ENCODE data around the gene CREB3L2.

- TF ChIP-seq TEAD4 (CRISPR knock-in tag; IDR thresholded peaks at IDR 0.05) (no peak), GABPB1 (CRISPR knock-in tag; IDR thresholded peaks at IDR 0.05) (no peak), ATF6 (CRISPR knock-in tag; IDR thresholded peaks at IDR 0.05) (no peak), FOXK1 (CRISPR knock-in tag; IDR thresholded peaks at IDR 0.05) (no peak), IRF1 (CRISPR knock-in tag; IDR thresholded peaks at IDR 0.05) (no peak), NR2C2 (CRISPR knock-in tag; IDR thresholded peaks at IDR 0.05) (no peak), ZBTB21 (CRISPR knock-in tag; IDR thresholded peaks at IDR 0.05; ENCODE audit: borderline replicate concordance) (no peak)
- TF ChIP-seq, protein P1, sequence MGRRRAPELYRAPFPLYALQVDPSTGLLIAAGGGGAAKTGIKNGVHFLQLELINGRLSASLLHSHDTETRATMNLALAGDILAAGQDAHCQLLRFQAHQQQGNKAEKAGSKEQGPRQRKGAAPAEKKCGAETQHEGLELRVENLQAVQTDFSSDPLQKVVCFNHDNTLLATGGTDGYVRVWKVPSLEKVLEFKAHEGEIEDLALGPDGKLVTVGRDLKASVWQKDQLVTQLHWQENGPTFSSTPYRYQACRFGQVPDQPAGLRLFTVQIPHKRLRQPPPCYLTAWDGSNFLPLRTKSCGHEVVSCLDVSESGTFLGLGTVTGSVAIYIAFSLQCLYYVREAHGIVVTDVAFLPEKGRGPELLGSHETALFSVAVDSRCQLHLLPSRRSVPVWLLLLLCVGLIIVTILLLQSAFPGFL (CRISPR knock-in tag; IDR thresholded peaks at IDR 0.05; ENCODE audit: borderline replicate concordance), result no peak
- TF ChIP-seq, protein P2, sequence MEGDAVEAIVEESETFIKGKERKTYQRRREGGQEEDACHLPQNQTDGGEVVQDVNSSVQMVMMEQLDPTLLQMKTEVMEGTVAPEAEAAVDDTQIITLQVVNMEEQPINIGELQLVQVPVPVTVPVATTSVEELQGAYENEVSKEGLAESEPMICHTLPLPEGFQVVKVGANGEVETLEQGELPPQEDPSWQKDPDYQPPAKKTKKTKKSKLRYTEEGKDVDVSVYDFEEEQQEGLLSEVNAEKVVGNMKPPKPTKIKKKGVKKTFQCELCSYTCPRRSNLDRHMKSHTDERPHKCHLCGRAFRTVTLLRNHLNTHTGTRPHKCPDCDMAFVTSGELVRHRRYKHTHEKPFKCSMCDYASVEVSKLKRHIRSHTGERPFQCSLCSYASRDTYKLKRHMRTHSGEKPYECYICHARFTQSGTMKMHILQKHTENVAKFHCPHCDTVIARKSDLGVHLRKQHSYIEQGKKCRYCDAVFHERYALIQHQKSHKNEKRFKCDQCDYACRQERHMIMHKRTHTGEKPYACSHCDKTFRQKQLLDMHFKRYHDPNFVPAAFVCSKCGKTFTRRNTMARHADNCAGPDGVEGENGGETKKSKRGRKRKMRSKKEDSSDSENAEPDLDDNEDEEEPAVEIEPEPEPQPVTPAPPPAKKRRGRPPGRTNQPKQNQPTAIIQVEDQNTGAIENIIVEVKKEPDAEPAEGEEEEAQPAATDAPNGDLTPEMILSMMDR (IDR thresholded peaks at IDR 0.05), result no peak
- TF ChIP-seq, protein P3, sequence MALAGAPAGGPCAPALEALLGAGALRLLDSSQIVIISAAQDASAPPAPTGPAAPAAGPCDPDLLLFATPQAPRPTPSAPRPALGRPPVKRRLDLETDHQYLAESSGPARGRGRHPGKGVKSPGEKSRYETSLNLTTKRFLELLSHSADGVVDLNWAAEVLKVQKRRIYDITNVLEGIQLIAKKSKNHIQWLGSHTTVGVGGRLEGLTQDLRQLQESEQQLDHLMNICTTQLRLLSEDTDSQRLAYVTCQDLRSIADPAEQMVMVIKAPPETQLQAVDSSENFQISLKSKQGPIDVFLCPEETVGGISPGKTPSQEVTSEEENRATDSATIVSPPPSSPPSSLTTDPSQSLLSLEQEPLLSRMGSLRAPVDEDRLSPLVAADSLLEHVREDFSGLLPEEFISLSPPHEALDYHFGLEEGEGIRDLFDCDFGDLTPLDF (CRISPR knock-in tag; IDR thresholded peaks at IDR 0.05), result no peak
- TF ChIP-seq, protein P4, sequence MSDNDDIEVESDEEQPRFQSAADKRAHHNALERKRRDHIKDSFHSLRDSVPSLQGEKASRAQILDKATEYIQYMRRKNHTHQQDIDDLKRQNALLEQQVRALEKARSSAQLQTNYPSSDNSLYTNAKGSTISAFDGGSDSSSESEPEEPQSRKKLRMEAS (CRISPR knock-in tag; IDR thresholded peaks at IDR 0.05), result no peak
Measured at GRCh38 chr7:137878333-137878961, 123.4 kb downstream of the CREB3L2 start.
